AG04450 (cell line): ENCODE results near the gene FBXO24. TPM values are rescaled to one million over a fixed set of nuclear protein-coding genes. Genes with fewer than 3 reads are reported as not detected.

Experiments
- CTCF ChIA-PET: fragments of 300-600, 350-600 bp; formaldehyde crosslinking; extraction: SDS; loops from one replicate; lab custom pipeline; 2022; ENCODE audit warnings: antibody characterized with exemption, inconsistent platforms; lab: Charles Lee
- POLR2A ChIA-PET: fragments of 350-600 bp; formaldehyde crosslinking; extraction: SDS; loops from one replicate; lab custom pipeline; 2021; ENCODE audit warnings: antibody characterized with exemption, inconsistent platforms; lab: Yijun Ruan, JAX
- DNase-seq: peaks from one replicate; pipeline ENCODE4 v3.0.0-alpha.2; 2011; ENCODE audit warnings: low read depth, low spot score
- H3K27ac ChIP-seq: one replicate; pipeline ENCODE4 v1.5.1; 2012; ENCODE audit warnings: low read depth, low read length, control low read depth
- H3K27me3 ChIP-seq: one replicate; pipeline ENCODE4 v1.6.0; 2012; ENCODE audit warnings: low read length; ENCODE audit not compliant: control insufficient read depth, insufficient read depth
- H3K4me3 ChIP-seq: 2 replicates; pipeline ENCODE4 v1.5.1; 2011; ENCODE audit warnings: mild to moderate bottlenecking, low read depth, low read length, control low read depth
- H3K9me3 ChIP-seq: 2 replicates; pipeline ENCODE4 v1.5.1; 2012; ENCODE audit warnings: low read length; ENCODE audit not compliant: control insufficient read depth, insufficient read depth
- CTCF ChIP-seq: IDR thresholded peaks from 2 replicates; pipeline ENCODE4 v1.5.1; 2011; ENCODE audit warnings: low read depth, low read length, control low read depth, inconsistent platforms
- polyA plus RNA-seq: library from polyadenylated mRNA; depleted of rRNA; stranded (reverse); fragments of >200 nt; gene quantifications from 2 replicates; pipeline ENCODE4 v1.2.3, GENCODE V29; 2011

Gene FBXO24
- polyA plus RNA-seq, 1 experiment = 0.29 TPM

- POLR2A ChIA-PET = interaction anchor here (1.0 kb wide), 1 partner anchor 12 kb away, joined by 4 read pairs; the partner anchor contains the start of genes FBXO24 and LRCH4
These were observed 12.3 kb upstream of the FBXO24 start, which contains the start of gene SAP25 for GRCh38 chr7:100573691-100574361. TSS of gene SAP25 (minus strand) at chr7:100573900. CDS start at chr7:100573742, 158 bp downstream.

GRCh38 chr7:100574362-100575205 lies 11.5 kb upstream of the FBXO24 start:
- H3K27me3 ChIP-seq = peaks cover 2% of the 10 kb centered on the region
- no peak overlapping the region for H3K4me3 ChIP-seq
- no peaks in the 10 kb centered on the region; the same call in 1 of the 2 replicates for H3K9me3 ChIP-seq
- ChIA-PET CTCF (no interaction called here), POLR2A (interaction anchor here (1.0 kb wide), 1 partner anchor 12 kb away, joined by 4 read pairs; the partner anchor contains the start of genes FBXO24 and LRCH4)
- no peak for DNase-seq
- no peak for TF ChIP-seq CTCF
- H3K27ac ChIP-seq = no peak overlapping the region

More at GRCh38 chr7:100573691-100574361, 12.3 kb upstream of the FBXO24 start, which contains the start of gene SAP25:
- Histone ChIP-seq H3K4me3 (no peak within 1 kb of the TSS), H3K27me3 (peaks cover 2% of the 10 kb centered on the region), H3K9me3 (no peaks in the 10 kb centered on the region; the same call in 1 of the 2 replicates), H3K27ac (no peak within 1 kb of the TSS)
- TF ChIP-seq CTCF = no peak
- no peak for DNase-seq
- CTCF ChIA-PET = interaction anchor here (1.5 to 1.6 kb wide), 2 partner anchors 10 to 14 kb away, joined by 6 to 8 read pairs; no protein-coding TSS in a partner anchor

GRCh38 chr7:100575206-100575631 lies 10.9 kb upstream of the FBXO24 start:
- POLR2A ChIA-PET = no interaction called here
- Histone ChIP-seq H3K27ac (no peak overlapping the region), H3K9me3 (no peaks in the 10 kb centered on the region; the same call in 1 of the 2 replicates), H3K4me3 (no peak overlapping the region), H3K27me3 (peaks cover 2% of the 10 kb centered on the region)
- DNase-seq = no peak
- CTCF ChIA-PET = no interaction called here
- no peak for TF ChIP-seq CTCF

GRCh38 chr7:100575746-100576383 lies 10.3 kb upstream of the FBXO24 start:
- no peak overlapping the region for H3K27ac ChIP-seq
- H3K9me3 ChIP-seq = no peaks in the 10 kb centered on the region; the same call in 1 of the 2 replicates
- CTCF ChIA-PET = no interaction called here
- no peak for DNase-seq
- TF ChIP-seq CTCF = no peak
- H3K4me3 ChIP-seq = no peak overlapping the region
- POLR2A ChIA-PET = interaction anchor here (2.3 kb wide), 1 partner anchor 10 kb away, joined by 12 read pairs; the partner anchor contains the start of genes FBXO24 and LRCH4
- H3K27me3 ChIP-seq = no peaks in the 10 kb centered on the region
